ENCODE results near the gene PABPN1. TPM values are rescaled to one million over a fixed set of nuclear protein-coding genes. Genes with fewer than 3 reads are reported as not detected.

Gene PABPN1
- total and polyA plus RNA-seq, 9 of the 15 experiments (the other 6 are each of a cell fraction or from before 2014, with no cell fraction given), result 32.6 to 388 (median 178) TPM

- H2AFZ ChIP-seq (ENCODE audit: low read depth, low read length), result no peak overlapping the region
- DNase-seq (ENCODE audit: extremely low read depth in 1 of 4, low spot score in 3 of 4) (no peak), ATAC-seq (no peak), FAIRE-seq (no peak)
- H3K4me1 ChIP-seq (replicated peaks in 1 of 2; ENCODE audit: control insufficient read depth in 2 of 2, insufficient read depth in 2 of 2, low read length in 2 of 2), result peaks cover 0 to 21% of the 10 kb centered on the region in 2 experiments; a peak in 3 of 5 replicates
- no peaks in the 10 kb centered on the region for H4K20me1 ChIP-seq (replicated peaks; ENCODE audit: control insufficient read depth, insufficient read depth, low read length)
- no peak overlapping the region for H3K27ac ChIP-seq (ENCODE audit: extremely low read depth, low read depth, low read length)
- 29% methylated on average over 6 of the region's 6 CpGs for WGBS (ENCODE audit: insufficient coverage, low coverage, missing lambda C conversion rate)
- ChIA-PET POLR2A (no interaction called here), CTCF (ENCODE audit: low intra/inter-chr PET ratio) (interaction anchor here (1.0 to 1.2 kb wide), 3 partner anchors 96 to 241 kb away, joined by 3 to 4 read pairs (median 3); no protein-coding TSS in a partner anchor)
- no peaks in the 10 kb centered on the region for H3K9me1 ChIP-seq (ENCODE audit: control insufficient read depth, insufficient read depth, low read length)
- no peak overlapping the region for H3K4me2 ChIP-seq (ENCODE audit: insufficient read depth, low read length)
- TF ChIP-seq KDM5B (IDR thresholded peaks at IDR 0.05; ENCODE audit: insufficient replicate concordance, low read depth, low read length), result no peak
- TF ChIP-seq SMARCE1 (IDR thresholded peaks at IDR 0.05), result no peak
- TF ChIP-seq HSF4 (CRISPR knock-in tag; IDR thresholded peaks at IDR 0.05; ENCODE audit: borderline replicate concordance), result no peak
- TF ChIP-seq ZNF41 (CRISPR knock-in tag; conservative IDR thresholded peaks at IDR 0.05), result no peak
- TF ChIP-seq CHD4 (IDR thresholded peaks at IDR 0.05; ENCODE audit: insufficient read depth, insufficient replicate concordance, low read depth, low read length, poor library complexity, severe bottlenecking), result no peak
- no peak for TF ChIP-seq NRF1 (conservative IDR thresholded peaks at IDR 0.05 in 1 of 2, IDR thresholded peaks at IDR 0.05 in 1 of 2)
- no peak for TF ChIP-seq ZNF253 (CRISPR knock-in tag; conservative IDR thresholded peaks at IDR 0.05)
- no peak for TF ChIP-seq DDX20 (tag; IDR thresholded peaks at IDR 0.05; ENCODE audit: low read depth)
- TF ChIP-seq MBD2 (IDR thresholded peaks at IDR 0.05; ENCODE audit: borderline replicate concordance, low read depth), result no peak
- TF ChIP-seq NELFE (IDR thresholded peaks at IDR 0.05; ENCODE audit: insufficient read depth, insufficient read length), result no peak
- TF ChIP-seq, protein P1, sequence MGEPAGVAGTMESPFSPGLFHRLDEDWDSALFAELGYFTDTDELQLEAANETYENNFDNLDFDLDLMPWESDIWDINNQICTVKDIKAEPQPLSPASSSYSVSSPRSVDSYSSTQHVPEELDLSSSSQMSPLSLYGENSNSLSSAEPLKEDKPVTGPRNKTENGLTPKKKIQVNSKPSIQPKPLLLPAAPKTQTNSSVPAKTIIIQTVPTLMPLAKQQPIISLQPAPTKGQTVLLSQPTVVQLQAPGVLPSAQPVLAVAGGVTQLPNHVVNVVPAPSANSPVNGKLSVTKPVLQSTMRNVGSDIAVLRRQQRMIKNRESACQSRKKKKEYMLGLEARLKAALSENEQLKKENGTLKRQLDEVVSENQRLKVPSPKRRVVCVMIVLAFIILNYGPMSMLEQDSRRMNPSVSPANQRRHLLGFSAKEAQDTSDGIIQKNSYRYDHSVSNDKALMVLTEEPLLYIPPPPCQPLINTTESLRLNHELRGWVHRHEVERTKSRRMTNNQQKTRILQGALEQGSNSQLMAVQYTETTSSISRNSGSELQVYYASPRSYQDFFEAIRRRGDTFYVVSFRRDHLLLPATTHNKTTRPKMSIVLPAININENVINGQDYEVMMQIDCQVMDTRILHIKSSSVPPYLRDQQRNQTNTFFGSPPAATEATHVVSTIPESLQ (CRISPR knock-in tag; IDR thresholded peaks at IDR 0.05), result no peak
- no peak for TF ChIP-seq U2AF1 (optimal IDR thresholded peaks at IDR 0.05; ENCODE audit: low read depth, low read length)
- no peak for TF ChIP-seq SMC3 (conservative IDR thresholded peaks at IDR 0.05; ENCODE audit: insufficient read depth, low read depth, low read length)
- no peaks in the 10 kb centered on the region for H3K9me3 ChIP-seq (replicated peaks; ENCODE audit: control insufficient read depth, insufficient read depth, low read depth, low read length)
- H3K27me3 ChIP-seq (ENCODE audit: control insufficient read depth in 2 of 2, insufficient read depth in 2 of 2, low read length in 2 of 2), result peaks cover 10 to 56% of the 10 kb centered on the region in 2 experiments; a peak in 4 of 5 replicates
- intact Hi-C loops (cut with micrococcal nuclease) (loop anchor here (2.0 kb wide), 1 partner anchor 33 kb away; no protein-coding TSS in a partner anchor), in situ Hi-C loops (cut with MboI) (no loop called here)
- H3K9ac ChIP-seq (ENCODE audit: insufficient read depth in 1 of 2, low read depth in 2 of 2, low read length in 2 of 2), result no peak overlapping the region
- H3K4me3 ChIP-seq, result no peak overlapping the region
- BruUV-seq (replicated peaks), result no TSS peak
- H3K36me3 ChIP-seq (ENCODE audit: control insufficient read depth, insufficient read depth, low read length), result no peaks in the 10 kb centered on the region
- no peaks in the 10 kb centered on the region for H3K79me2 ChIP-seq (ENCODE audit: control insufficient read depth, insufficient read depth, low read length)
These were observed 40.5 kb downstream of the PABPN1 start for GRCh38 chr14:23361763-23362162.

Data from K562 (cell line).